Measurements from ENCODE around the gene PPP1R1B.

Gene PPP1R1B

DNA sequence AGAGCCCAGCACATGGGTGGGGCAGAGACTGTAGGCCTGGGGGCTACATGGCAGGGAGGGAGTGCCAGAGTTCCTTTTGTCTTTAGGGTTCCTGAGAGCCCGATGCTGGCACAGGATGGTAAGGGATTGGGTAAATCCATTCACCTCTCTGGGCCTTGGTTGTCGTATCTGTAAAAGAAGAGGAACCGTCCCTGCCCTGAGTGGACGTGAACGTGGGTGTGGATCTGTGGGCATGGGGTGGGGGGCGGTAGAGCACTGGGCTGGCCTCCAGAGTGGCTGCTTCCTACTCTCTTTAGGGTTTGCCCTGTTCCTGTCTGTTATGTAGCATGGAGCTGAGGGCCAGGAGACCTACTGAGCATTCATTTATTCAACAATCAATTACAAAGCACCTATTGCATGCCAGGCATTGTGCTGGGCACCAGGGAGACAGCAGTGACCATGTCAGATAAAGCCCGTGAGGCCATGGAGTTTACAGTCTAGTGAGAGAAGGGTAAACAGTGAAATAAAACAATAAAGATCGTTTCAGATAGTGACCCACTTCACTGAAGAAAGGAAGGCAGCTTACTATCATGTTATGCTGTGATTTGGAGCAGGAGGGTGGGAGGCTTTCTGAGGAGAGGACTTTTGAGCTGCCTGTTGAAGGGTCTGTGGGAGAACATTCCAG, 25.3 kb downstream of the PPP1R1B start:
- DNase-seq = no peak
- H3K4me1 ChIP-seq (ENCODE audit: low read length) = no peaks in the 10 kb centered on the region
- H4K20me1 ChIP-seq (ENCODE audit: insufficient read depth, low read length) = no peaks in the 10 kb centered on the region
- H3K9ac ChIP-seq (ENCODE audit: low read length) = no peak overlapping the region
- H2AFZ ChIP-seq (ENCODE audit: low read length) = no peak overlapping the region
- no peaks in the 10 kb centered on the region for H3K27me3 ChIP-seq (replicated peaks; ENCODE audit: insufficient read depth, low read length)
- peaks cover 16% of the 10 kb centered on the region for H3K79me2 ChIP-seq (ENCODE audit: low read length)
- H3K27ac ChIP-seq (ENCODE audit: low read length) = no peak overlapping the region
- TF ChIP-seq EZH2phosphoT487 (IDR thresholded peaks at IDR 0.05; ENCODE audit: low read length) (no peak), EZH2 (optimal IDR thresholded peaks at IDR 0.05; ENCODE audit: low read depth, low read length) (no peak)
- TF ChIP-seq, protein P1, sequence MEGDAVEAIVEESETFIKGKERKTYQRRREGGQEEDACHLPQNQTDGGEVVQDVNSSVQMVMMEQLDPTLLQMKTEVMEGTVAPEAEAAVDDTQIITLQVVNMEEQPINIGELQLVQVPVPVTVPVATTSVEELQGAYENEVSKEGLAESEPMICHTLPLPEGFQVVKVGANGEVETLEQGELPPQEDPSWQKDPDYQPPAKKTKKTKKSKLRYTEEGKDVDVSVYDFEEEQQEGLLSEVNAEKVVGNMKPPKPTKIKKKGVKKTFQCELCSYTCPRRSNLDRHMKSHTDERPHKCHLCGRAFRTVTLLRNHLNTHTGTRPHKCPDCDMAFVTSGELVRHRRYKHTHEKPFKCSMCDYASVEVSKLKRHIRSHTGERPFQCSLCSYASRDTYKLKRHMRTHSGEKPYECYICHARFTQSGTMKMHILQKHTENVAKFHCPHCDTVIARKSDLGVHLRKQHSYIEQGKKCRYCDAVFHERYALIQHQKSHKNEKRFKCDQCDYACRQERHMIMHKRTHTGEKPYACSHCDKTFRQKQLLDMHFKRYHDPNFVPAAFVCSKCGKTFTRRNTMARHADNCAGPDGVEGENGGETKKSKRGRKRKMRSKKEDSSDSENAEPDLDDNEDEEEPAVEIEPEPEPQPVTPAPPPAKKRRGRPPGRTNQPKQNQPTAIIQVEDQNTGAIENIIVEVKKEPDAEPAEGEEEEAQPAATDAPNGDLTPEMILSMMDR (IDR thresholded peaks at IDR 0.05; ENCODE audit: low read length) = no peak
- H3K4me3 ChIP-seq (ENCODE audit: low read length) = no peak overlapping the region
- no peaks in the 10 kb centered on the region for H3K36me3 ChIP-seq (replicated peaks; ENCODE audit: insufficient read depth, low read length)
- H3K9me2 ChIP-seq (replicated peaks; ENCODE audit: insufficient read depth, low read length) = no peaks in the 10 kb centered on the region
- no peak overlapping the region for H3K4me2 ChIP-seq (ENCODE audit: low read depth, low read length)
- no peaks in the 10 kb centered on the region for H3K9me3 ChIP-seq (replicated peaks; ENCODE audit: insufficient read depth, low read length)
- no peaks in the 10 kb centered on the region for H3F3A ChIP-seq (ENCODE audit: insufficient read depth, low read length)

DNA sequence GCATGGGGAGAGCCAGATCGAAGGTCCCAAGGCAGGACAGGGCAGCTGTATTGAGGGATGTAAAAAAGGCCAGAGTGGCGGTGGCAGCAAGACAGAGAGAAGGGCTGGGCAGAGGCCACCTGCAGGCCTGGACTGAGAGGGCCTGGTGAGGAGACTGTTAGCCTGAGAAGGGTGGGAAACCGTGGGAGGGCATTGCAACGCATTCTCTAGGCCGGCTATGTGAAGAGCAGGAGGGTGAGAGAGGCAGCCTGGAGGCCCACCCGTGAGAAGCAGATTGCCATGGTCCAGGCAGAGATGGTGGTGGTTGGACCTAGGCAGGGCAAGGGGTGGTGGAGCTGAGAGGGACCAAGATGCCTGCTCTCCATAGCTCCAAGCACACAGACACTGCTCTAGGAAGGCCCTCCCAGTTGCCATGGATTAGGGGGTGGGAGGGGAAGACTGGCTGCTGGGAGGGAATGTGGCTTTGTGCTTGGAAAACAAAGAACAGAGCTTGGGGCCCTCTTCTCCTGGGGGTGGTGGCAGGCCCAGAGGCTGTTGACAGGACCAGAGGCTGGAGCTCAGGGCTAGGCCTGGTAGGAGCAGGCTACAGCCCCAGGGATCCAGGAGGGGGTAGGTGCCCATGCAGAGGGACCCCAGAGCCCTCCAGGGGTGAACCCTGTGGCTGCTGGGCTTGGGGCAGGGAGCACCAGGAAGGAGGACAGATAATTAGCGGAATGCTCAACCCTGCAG, 26.0 kb downstream of the PPP1R1B start:
- H3K36me3 ChIP-seq (replicated peaks; ENCODE audit: insufficient read depth, low read length) = no peaks in the 10 kb centered on the region
- no peak for DNase-seq

DNA sequence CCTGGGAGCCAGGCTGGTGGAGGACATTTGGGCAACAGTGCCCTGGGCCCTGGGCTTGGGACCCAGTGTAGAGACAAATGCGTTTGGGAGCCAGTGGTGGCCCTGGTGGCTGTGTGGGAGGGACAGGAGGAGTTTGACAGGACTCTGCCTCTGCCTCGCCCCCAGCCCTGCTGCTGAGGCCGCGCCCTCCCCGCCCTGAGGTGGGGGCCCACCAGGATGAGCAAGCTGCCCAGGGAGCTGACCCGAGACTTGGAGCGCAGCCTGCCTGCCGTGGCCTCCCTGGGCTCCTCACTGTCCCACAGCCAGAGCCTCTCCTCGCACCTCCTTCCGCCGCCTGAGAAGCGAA, 26.5 kb downstream of the PPP1R1B start:
- H3K4me2 ChIP-seq (ENCODE audit: low read depth, low read length) = no peak overlapping the region
- H3K27ac ChIP-seq (ENCODE audit: low read length) = no peak overlapping the region

More for the DNA sequence above, 26.0 kb downstream of the PPP1R1B start:
- Histone ChIP-seq H2AFZ (ENCODE audit: low read length) (no peak overlapping the region), H3K4me1 (ENCODE audit: low read length) (no peaks in the 10 kb centered on the region), H3K9me3 (replicated peaks; ENCODE audit: insufficient read depth, low read length) (no peaks in the 10 kb centered on the region), H3K27ac (ENCODE audit: low read length) (no peak overlapping the region), H3K4me2 (ENCODE audit: low read depth, low read length) (no peak overlapping the region), H4K20me1 (ENCODE audit: insufficient read depth, low read length) (no peaks in the 10 kb centered on the region), H3K9ac (ENCODE audit: low read length) (no peak overlapping the region), H3K4me3 (ENCODE audit: low read length) (no peak overlapping the region), H3K79me2 (ENCODE audit: low read length) (peaks cover 10% of the 10 kb centered on the region; the same call in 1 of the 2 replicates), H3F3A (ENCODE audit: insufficient read depth, low read length) (no peaks in the 10 kb centered on the region), H3K27me3 (replicated peaks; ENCODE audit: insufficient read depth, low read length) (no peaks in the 10 kb centered on the region), H3K9me2 (replicated peaks; ENCODE audit: insufficient read depth, low read length) (no peaks in the 10 kb centered on the region)
- TF ChIP-seq EZH2phosphoT487 (IDR thresholded peaks at IDR 0.05; ENCODE audit: low read length) (no peak), EZH2 (optimal IDR thresholded peaks at IDR 0.05; ENCODE audit: low read depth, low read length) (no peak)
- TF ChIP-seq, protein P1 (IDR thresholded peaks at IDR 0.05; ENCODE audit: low read length) = no peak

More for the DNA sequence above, 26.5 kb downstream of the PPP1R1B start:
- H3K9me2 ChIP-seq (replicated peaks; ENCODE audit: insufficient read depth, low read length) = no peaks in the 10 kb centered on the region
- no peaks in the 10 kb centered on the region for H3K9me3 ChIP-seq (replicated peaks; ENCODE audit: insufficient read depth, low read length)
- no peak for DNase-seq
- no peaks in the 10 kb centered on the region for H3K4me1 ChIP-seq (ENCODE audit: low read length)
- no peak overlapping the region for H3K9ac ChIP-seq (ENCODE audit: low read length)
- H3F3A ChIP-seq (ENCODE audit: insufficient read depth, low read length) = no peaks in the 10 kb centered on the region
- H3K79me2 ChIP-seq (ENCODE audit: low read length) = peaks cover 10% of the 10 kb centered on the region; the same call in 1 of the 2 replicates
- no peak overlapping the region for H2AFZ ChIP-seq (ENCODE audit: low read length)
- TF ChIP-seq EZH2 (optimal IDR thresholded peaks at IDR 0.05; ENCODE audit: low read depth, low read length) = no peak
- TF ChIP-seq EZH2phosphoT487 (IDR thresholded peaks at IDR 0.05; ENCODE audit: low read length) = no peak
- TF ChIP-seq, protein P1 (IDR thresholded peaks at IDR 0.05; ENCODE audit: low read length) = no peak
- no peak overlapping the region for H3K4me3 ChIP-seq (ENCODE audit: low read length)
- no peaks in the 10 kb centered on the region for H3K27me3 ChIP-seq (replicated peaks; ENCODE audit: insufficient read depth, low read length)
- no peaks in the 10 kb centered on the region for H3K36me3 ChIP-seq (replicated peaks; ENCODE audit: insufficient read depth, low read length)
- H4K20me1 ChIP-seq (ENCODE audit: insufficient read depth, low read length) = no peaks in the 10 kb centered on the region

Data from MM.1S (cell line).